ENCODE data around the gene WDR47. TPM values are rescaled to one million over a fixed set of nuclear protein-coding genes. Genes with fewer than 3 reads are reported as not detected.
"Not testable (repeated sequence)": the region's sequence is repeated elsewhere in the genome, so short reads cannot be mapped to it uniquely, and the experiment has no call there.

WDR47 gene
- total RNA-seq, 8 experiments from 2014 or later = 10.3 to 65.3 (median 48.6) TPM

- in situ Hi-C loops (cut with MboI; ENCODE audit: low pct_unique_long_range_greater_than_20kb in 2 of 9, low sequenced_read_pairs in 9 of 9, unreplicated experiment in 9 of 9) = no loop called here
- peak within 1 kb of the TSS; percentile 65 to 90 (median 82) for H3K4me3 ChIP-seq
- peak within 1 kb of the TSS; percentile 96 for H3K27ac ChIP-seq
- ATAC-seq (replicated peaks in 6 of 8) = peak; percentile 94 to 100 (median 99)
- WGBS, 10 experiments = 0 to 33% (median 8%) methylated on average over 3 to 39 of the region's 39 CpGs
- peaks cover 9 to 13% of the 10 kb centered on the region in 2 donors for H3K4me1 ChIP-seq (replicated peaks in 1 of 2)
Observed at GRCh38 chr1:109075531-109076490, 33.9 kb upstream of the WDR47 start, which contains the start of gene TAF13. TAF13 (minus strand) TSS chr1:109076003; CDS start chr1:109075947, 56 bp downstream.

GRCh38 chr1:109069294-109069693 lies 27.4 kb upstream of the WDR47 start:
- peak in 3 of 8 experiments; percentile 17 to 94 (median 19) for ATAC-seq (replicated peaks in 6 of 8)
- no peak overlapping the region for H3K4me3 ChIP-seq
- WGBS, 10 experiments = 0 to 100% (median 51%) methylated on average over 1 of the region's 1 CpG; no CpG with 5 or more reads in 2 of the 10 experiments
- in situ Hi-C loops (cut with MboI; ENCODE audit: low pct_unique_long_range_greater_than_20kb in 2 of 9, low sequenced_read_pairs in 9 of 9, unreplicated experiment in 9 of 9) = no loop called here
- H3K27ac ChIP-seq = no peak overlapping the region
- H3K4me1 ChIP-seq (replicated peaks in 1 of 2) = no peaks in the 10 kb centered on the region

- WGBS, 10 experiments = 50 to 94% (median 86%) methylated on average over 5 to 8 of the region's 8 CpGs; no CpG with 5 or more reads in 3 of the 10 experiments
- H3K27ac ChIP-seq = no peak overlapping the region
- no peak overlapping the region for H3K4me3 ChIP-seq
- ATAC-seq (replicated peaks in 6 of 8) = peak in 2 of 8 experiments; percentile 19 to 30
- H3K4me1 ChIP-seq (replicated peaks in 1 of 2) = no peaks in the 10 kb centered on the region
- in situ Hi-C loops (cut with MboI; ENCODE audit: low pct_unique_long_range_greater_than_20kb in 2 of 9, low sequenced_read_pairs in 9 of 9, unreplicated experiment in 9 of 9) = no loop called here
Observed at GRCh38 chr1:109067883-109068282, 26.0 kb upstream of the WDR47 start.

- no peak for ATAC-seq (replicated peaks in 6 of 8)
- Histone ChIP-seq H3K4me3 (no peak overlapping the region), H3K27ac (no peak overlapping the region), H3K4me1 (replicated peaks in 1 of 2) (no peaks in the 10 kb centered on the region)
- in situ Hi-C loops (cut with MboI; ENCODE audit: low pct_unique_long_range_greater_than_20kb in 2 of 9, low sequenced_read_pairs in 9 of 9, unreplicated experiment in 9 of 9) = no loop called here
- 73 to 100% (median 92%) methylated on average over 1 to 3 of the region's 3 CpGs; no CpG with 5 or more reads in 1 of the 10 experiments for WGBS, 10 experiments
Observed at GRCh38 chr1:109065137-109065536, 23.2 kb upstream of the WDR47 start.

- peak in 1 of 8 experiments; percentile 20 for ATAC-seq (replicated peaks in 6 of 8)
Observed at GRCh38 chr1:109061183-109061582, 19.3 kb upstream of the WDR47 start.

GRCh38 chr1:109060707-109061106 lies 18.8 kb upstream of the WDR47 start:
- Histone ChIP-seq H3K4me1 (replicated peaks in 1 of 2) (no peaks in the 10 kb centered on the region), H3K27ac (no peak overlapping the region), H3K4me3 (no peak overlapping the region)
- 25 to 100% (median 69%) methylated on average over 1 to 7 of the region's 7 CpGs; no CpG with 5 or more reads in 1 of the 10 experiments for WGBS, 10 experiments
- ATAC-seq (replicated peaks in 6 of 8) = no peak
- in situ Hi-C loops (cut with MboI; ENCODE audit: low pct_unique_long_range_greater_than_20kb in 2 of 9, low sequenced_read_pairs in 9 of 9, unreplicated experiment in 9 of 9) = no loop called here

More at GRCh38 chr1:109061183-109061582, 19.3 kb upstream of the WDR47 start:
- H3K27ac ChIP-seq = no peak overlapping the region
- 75 to 100% (median 92%) methylated on average over 1 to 4 of the region's 4 CpGs; no CpG with 5 or more reads in 1 of the 10 experiments for WGBS, 10 experiments
- in situ Hi-C loops (cut with MboI; ENCODE audit: low pct_unique_long_range_greater_than_20kb in 2 of 9, low sequenced_read_pairs in 9 of 9, unreplicated experiment in 9 of 9) = no loop called here
- no peak overlapping the region for H3K4me3 ChIP-seq
- H3K4me1 ChIP-seq (replicated peaks in 1 of 2) = no peaks in the 10 kb centered on the region

GRCh38 chr1:109059026-109059425 lies 17.1 kb upstream of the WDR47 start:
- Histone ChIP-seq H3K4me3 (no peak overlapping the region), H3K27ac (no peak overlapping the region), H3K4me1 (replicated peaks in 1 of 2) (no peaks in the 10 kb centered on the region)
- ATAC-seq (replicated peaks in 6 of 8) = no peak
- in situ Hi-C loops (cut with MboI; ENCODE audit: low pct_unique_long_range_greater_than_20kb in 2 of 9, low sequenced_read_pairs in 9 of 9, unreplicated experiment in 9 of 9) = no loop called here

GRCh38 chr1:109056064-109056463 lies 14.2 kb upstream of the WDR47 start:
- no peak for ATAC-seq (replicated peaks in 6 of 8)
- H3K27ac ChIP-seq = no peak overlapping the region
- whole genome bisulfite sequencing, 10 experiments = 54 to 100% (median 91%) methylated on average over 1 to 3 of the region's 3 CpGs; no CpG with 5 or more reads in 4 of the 10 experiments

GRCh38 chr1:109052145-109052544 lies 10.2 kb upstream of the WDR47 start:
- in situ Hi-C loops (cut with MboI; ENCODE audit: low pct_unique_long_range_greater_than_20kb in 2 of 9, low sequenced_read_pairs in 9 of 9, unreplicated experiment in 9 of 9); H3K4me1 ChIP-seq (replicated peaks in 1 of 2); H3K27ac ChIP-seq; ATAC-seq (replicated peaks in 6 of 8); H3K4me3 ChIP-seq: not testable (repeated sequence)
- WGBS, 10 experiments = 43 to 87% (median 82%) methylated on average over 1 to 3 of the region's 3 CpGs; no CpG with 5 or more reads in 4 of the 10 experiments

More at GRCh38 chr1:109056064-109056463, 14.2 kb upstream of the WDR47 start:
- Histone ChIP-seq H3K4me1 (replicated peaks in 1 of 2) (no peaks in the 10 kb centered on the region), H3K4me3 (no peak overlapping the region)
- in situ Hi-C loops (cut with MboI; ENCODE audit: low pct_unique_long_range_greater_than_20kb in 2 of 9, low sequenced_read_pairs in 9 of 9, unreplicated experiment in 9 of 9) = no loop called here

- 50 to 92% (median 81%) methylated on average over 1 to 7 of the region's 7 CpGs for WGBS, 10 experiments
- no peak overlapping the region for H3K4me3 ChIP-seq
- H3K4me1 ChIP-seq (replicated peaks in 1 of 2) = no peaks in the 10 kb centered on the region
- ATAC-seq (replicated peaks in 6 of 8) = peak in 2 of 8 experiments; percentile 45 to 76
- no peak overlapping the region for H3K27ac ChIP-seq
- in situ Hi-C loops (cut with MboI; ENCODE audit: low pct_unique_long_range_greater_than_20kb in 2 of 9, low sequenced_read_pairs in 9 of 9, unreplicated experiment in 9 of 9) = no loop called here
Observed at GRCh38 chr1:109050228-109050995, 8.5 kb upstream of the WDR47 start.

GRCh38 chr1:109048335-109048734 lies 6.4 kb upstream of the WDR47 start:
- Histone ChIP-seq H3K4me3 (no peak overlapping the region), H3K27ac (no peak overlapping the region), H3K4me1 (replicated peaks in 1 of 2) (no peaks in the 10 kb centered on the region)
- WGBS, 10 experiments = 0 to 50% (median 44%) methylated on average over 1 of the region's 2 CpGs; no CpG with 5 or more reads in 6 of the 10 experiments
- ATAC-seq (replicated peaks in 6 of 8) = no peak
- in situ Hi-C loops (cut with MboI; ENCODE audit: low pct_unique_long_range_greater_than_20kb in 2 of 9, low sequenced_read_pairs in 9 of 9, unreplicated experiment in 9 of 9) = no loop called here

GRCh38 chr1:109047339-109047738 lies 5.4 kb upstream of the WDR47 start:
- Histone ChIP-seq H3K27ac (no peak overlapping the region), H3K4me1 (replicated peaks in 1 of 2) (peaks cover 0 to 3% of the 10 kb centered on the region in 2 donors), H3K4me3 (no peak overlapping the region)
- in situ Hi-C loops (cut with MboI; ENCODE audit: low pct_unique_long_range_greater_than_20kb in 2 of 9, low sequenced_read_pairs in 9 of 9, unreplicated experiment in 9 of 9) = no loop called here
- 81 to 100% (median 90%) methylated on average over 1 to 6 of the region's 6 CpGs; no CpG with 5 or more reads in 5 of the 10 experiments for WGBS, 10 experiments
- ATAC-seq (replicated peaks in 6 of 8) = no peak

- Histone ChIP-seq H3K4me3 (no peak overlapping the region), H3K27ac (no peak overlapping the region), H3K4me1 (replicated peaks in 1 of 2) (peaks cover 0 to 3% of the 10 kb centered on the region in 2 donors)
- 74 to 100% (median 86%) methylated on average over 1 to 4 of the region's 4 CpGs; no CpG with 5 or more reads in 2 of the 10 experiments for WGBS, 10 experiments
- no peak for ATAC-seq (replicated peaks in 6 of 8)
- in situ Hi-C loops (cut with MboI; ENCODE audit: low pct_unique_long_range_greater_than_20kb in 2 of 9, low sequenced_read_pairs in 9 of 9, unreplicated experiment in 9 of 9) = no loop called here
Observed at GRCh38 chr1:109046671-109047070, 4.8 kb upstream of the WDR47 start.
